Measurements from ENCODE around the gene OLFM3. TPM values are rescaled to one million over a fixed set of nuclear protein-coding genes. Genes with fewer than 3 reads are reported as not detected.
A peak's percentile ranks its signal among the peaks of the same experiment; 100 is the strongest.

OLFM3 gene
- polyA plus RNA-seq, 1 of the 3 experiments (the other 2 are of a cell fraction): not detected

- no peak overlapping the region for H3K27ac ChIP-seq (ENCODE audit: low read depth in 2 of 2, low read length in 1 of 2)
- CTCF ChIA-PET: interaction anchor here (0.5 to 5.0 kb wide), 7 partner anchors 11 to 473 kb away, joined by 3 to 29 read pairs (median 4); no protein-coding TSS in a partner anchor
- H2AFZ ChIP-seq (ENCODE audit: low read depth): no peak overlapping the region
- 50% methylated on average over 5 of the region's 5 CpGs for WGBS (ENCODE audit: low lambda C conversion rate)
- H3K36me3 ChIP-seq (replicated peaks in 1 of 2; ENCODE audit: control insufficient read depth in 1 of 2, insufficient read depth in 2 of 2, low read length in 1 of 2): no peaks in the 10 kb centered on the region
- no peak for DNase-seq
- peaks cover 7% of the 10 kb centered on the region; the same call in 1 of the 2 replicates for H3K27me3 ChIP-seq (ENCODE audit: insufficient read depth)
- H3K4me2 ChIP-seq: no peak overlapping the region
- no peaks in the 10 kb centered on the region; a peak in 2 of 4 replicates for H3K4me1 ChIP-seq (ENCODE audit: control insufficient read depth in 1 of 2, insufficient read depth in 2 of 2, low read depth in 1 of 2, low read length in 1 of 2)
- H4K20me1 ChIP-seq (ENCODE audit: insufficient read depth): no peaks in the 10 kb centered on the region
- no peaks in the 10 kb centered on the region for H3K9me3 ChIP-seq
- H3F3A ChIP-seq (replicated peaks; ENCODE audit: insufficient read depth): no peaks in the 10 kb centered on the region
- POLR2A ChIA-PET: no interaction called here
- H3K4me3 ChIP-seq (ENCODE audit: low read depth in 2 of 2, low read length in 1 of 2): no peak overlapping the region
- no peaks in the 10 kb centered on the region for H3K79me2 ChIP-seq (ENCODE audit: insufficient read depth)
- no peak overlapping the region for H3K9ac ChIP-seq
- H3K9me2 ChIP-seq: 0 out of 2 replicates have a peak, but pooled peaks cover 3% of the 10 kb centered on the region
- peak; percentile 37; the same call in 1 of the 2 replicates for TF ChIP-seq RAD21 (IDR thresholded peaks at IDR 0.05; ENCODE audit: low read length)
- TF ChIP-seq ELF1 (IDR thresholded peaks at IDR 0.05): no peak
Measured at GRCh38 chr1:101992821-101993575, 3.7 kb downstream of the OLFM3 start.

- peaks cover 0 to 2% of the 10 kb centered on the region in 2 experiments; a peak in 2 of 4 replicates for H3K4me1 ChIP-seq (ENCODE audit: control insufficient read depth in 1 of 2, insufficient read depth in 2 of 2, low read depth in 1 of 2, low read length in 1 of 2)
- no peak for DNase-seq
- H2AFZ ChIP-seq (ENCODE audit: low read depth): no peak overlapping the region
- H3K79me2 ChIP-seq (ENCODE audit: insufficient read depth): no peaks in the 10 kb centered on the region
- no peak overlapping the region for H3K4me2 ChIP-seq
- no peak overlapping the region for H3K27ac ChIP-seq (ENCODE audit: low read depth in 2 of 2, low read length in 1 of 2)
- 21% methylated on average over 2 of the region's 2 CpGs for WGBS (ENCODE audit: low lambda C conversion rate)
- 0 out of 2 replicates have a peak, but pooled peaks cover 3% of the 10 kb centered on the region for H3K9me2 ChIP-seq
- ChIA-PET CTCF (interaction anchor here (0.8 to 1.1 kb wide), 2 partner anchors 9 to 211 kb away, joined by 3 to 4 read pairs; no protein-coding TSS in a partner anchor), POLR2A (no interaction called here)
- no peaks in the 10 kb centered on the region for H3F3A ChIP-seq (replicated peaks; ENCODE audit: insufficient read depth)
- no peaks in the 10 kb centered on the region for H3K36me3 ChIP-seq (replicated peaks in 1 of 2; ENCODE audit: control insufficient read depth in 1 of 2, insufficient read depth in 2 of 2, low read length in 1 of 2)
- H3K27me3 ChIP-seq (ENCODE audit: insufficient read depth): no peaks in the 10 kb centered on the region
- no peak overlapping the region for H3K9ac ChIP-seq
- TF ChIP-seq RXRA (IDR thresholded peaks at IDR 0.05; ENCODE audit: borderline replicate concordance, low read depth): no peak
- no peak for TF ChIP-seq CTCF (IDR thresholded peaks at IDR 0.05)
- TF ChIP-seq YY1 (IDR thresholded peaks at IDR 0.05; ENCODE audit: low read depth): no peak
- no peak for TF ChIP-seq ELF1 (IDR thresholded peaks at IDR 0.05)
- no peak for TF ChIP-seq EP300 (IDR thresholded peaks at IDR 0.05; ENCODE audit: borderline replicate concordance in 1 of 2, low read depth in 1 of 2, low read length in 1 of 2)
- TF ChIP-seq SMC3 (IDR thresholded peaks at IDR 0.05; ENCODE audit: low read depth, low read length): no peak
- TF ChIP-seq NRF1 (IDR thresholded peaks at IDR 0.05; ENCODE audit: low read depth, low read length): no peak
- no peak for TF ChIP-seq GABPA (IDR thresholded peaks at IDR 0.05; ENCODE audit: low read depth)
- TF ChIP-seq TCF12 (IDR thresholded peaks at IDR 0.05): no peak
- no peak for TF ChIP-seq ZBTB33 (IDR thresholded peaks at IDR 0.05; ENCODE audit: borderline replicate concordance, low read depth)
- no peak for TF ChIP-seq FOSL2 (IDR thresholded peaks at IDR 0.05; ENCODE audit: borderline replicate concordance, low read depth)
- TF ChIP-seq USF1 (IDR thresholded peaks at IDR 0.05; ENCODE audit: borderline replicate concordance, low read depth): no peak
- no peak for TF ChIP-seq GATA2 (CRISPR knock-in tag; IDR thresholded peaks at IDR 0.05)
- no peaks in the 10 kb centered on the region for H3K9me3 ChIP-seq
- no peaks in the 10 kb centered on the region for H4K20me1 ChIP-seq (ENCODE audit: insufficient read depth)
- no peak overlapping the region for H3K4me3 ChIP-seq (ENCODE audit: low read depth in 2 of 2, low read length in 1 of 2)
Measured at GRCh38 chr1:101980974-101981373, 15.8 kb downstream of the OLFM3 start.
